PC-3 (cell line): ENCODE data around the gene MGAT5.

ENCODE experiments used
- EZH2phosphoT487 ChIP-seq: fragments of 300-600 bp; sonication (generic); IDR thresholded peaks from 2 replicates; pipeline ENCODE4 v1.6.1; 2018; ENCODE audit warnings: mild to moderate bottlenecking, antibody characterized with exemption, low read length, borderline replicate concordance
- TF ChIP-seq, protein P1 (sequence below): fragments of 300-600 bp; sonication (generic); conservative IDR thresholded peaks from 2 replicates; pipeline ENCODE4 v1.5.1; 2017; ENCODE audit warnings: antibody characterized with exemption, low read depth, mild to moderate bottlenecking, low read length

GRCh38 chr2:134284119-134284670 is 30.3 kb downstream of the MGAT5 start:
- TF ChIP-seq, protein P1, sequence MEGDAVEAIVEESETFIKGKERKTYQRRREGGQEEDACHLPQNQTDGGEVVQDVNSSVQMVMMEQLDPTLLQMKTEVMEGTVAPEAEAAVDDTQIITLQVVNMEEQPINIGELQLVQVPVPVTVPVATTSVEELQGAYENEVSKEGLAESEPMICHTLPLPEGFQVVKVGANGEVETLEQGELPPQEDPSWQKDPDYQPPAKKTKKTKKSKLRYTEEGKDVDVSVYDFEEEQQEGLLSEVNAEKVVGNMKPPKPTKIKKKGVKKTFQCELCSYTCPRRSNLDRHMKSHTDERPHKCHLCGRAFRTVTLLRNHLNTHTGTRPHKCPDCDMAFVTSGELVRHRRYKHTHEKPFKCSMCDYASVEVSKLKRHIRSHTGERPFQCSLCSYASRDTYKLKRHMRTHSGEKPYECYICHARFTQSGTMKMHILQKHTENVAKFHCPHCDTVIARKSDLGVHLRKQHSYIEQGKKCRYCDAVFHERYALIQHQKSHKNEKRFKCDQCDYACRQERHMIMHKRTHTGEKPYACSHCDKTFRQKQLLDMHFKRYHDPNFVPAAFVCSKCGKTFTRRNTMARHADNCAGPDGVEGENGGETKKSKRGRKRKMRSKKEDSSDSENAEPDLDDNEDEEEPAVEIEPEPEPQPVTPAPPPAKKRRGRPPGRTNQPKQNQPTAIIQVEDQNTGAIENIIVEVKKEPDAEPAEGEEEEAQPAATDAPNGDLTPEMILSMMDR, result no peak
- TF ChIP-seq EZH2phosphoT487, result no peak
